Measurements from ENCODE around the gene KHK. TPM values are rescaled to one million over a fixed set of nuclear protein-coding genes. Genes with fewer than 3 reads are reported as not detected.

The KHK gene
- total and polyA plus RNA-seq, 2 experiments from 2014 or later: 0.51 TPM; not detected in 1

GRCh38 chr2:27121906-27122305 is 35.3 kb downstream of the KHK start:
- Histone ChIP-seq H3K9ac (no peak overlapping the region), H3K27me3 (replicated peaks; ENCODE audit: insufficient read depth) (peaks cover 17% of the 10 kb centered on the region), H3K9me3 (ENCODE audit: low read depth) (no peaks in the 10 kb centered on the region), H3K4me1 (ENCODE audit: insufficient read depth) (no peaks in the 10 kb centered on the region), H3K79me2 (ENCODE audit: insufficient read depth) (no peaks in the 10 kb centered on the region), H2AFZ (no peak overlapping the region), H3K9me2 (ENCODE audit: insufficient read depth) (no peaks in the 10 kb centered on the region), H3K4me3 (no peak overlapping the region), H3K36me3 (ENCODE audit: low read depth) (no peaks in the 10 kb centered on the region), H3K4me2 (ENCODE audit: unreplicated experiment) (no peak overlapping the region), H3K27ac (no peak overlapping the region), H3F3A (ENCODE audit: insufficient read depth) (no peaks in the 10 kb centered on the region), H4K20me1 (ENCODE audit: insufficient read depth) (no peaks in the 10 kb centered on the region)
- DNase-seq: no peak
- TF ChIP-seq EZH2 (IDR thresholded peaks at IDR 0.05; ENCODE audit: insufficient read depth, poor library complexity, severe bottlenecking) (no peak), EZH2phosphoT487 (IDR thresholded peaks at IDR 0.05; ENCODE audit: insufficient read depth, low read depth) (no peak)
- in situ Hi-C loops (cut with MboI): no loop called here
- WGBS, 2 experiments (ENCODE audit: low coverage in 1 of 2, low lambda C conversion rate in 2 of 2, missing lambda C conversion rate in 2 of 2): 94 to 95% methylated on average over 2 of the region's 2 CpGs

DNA sequence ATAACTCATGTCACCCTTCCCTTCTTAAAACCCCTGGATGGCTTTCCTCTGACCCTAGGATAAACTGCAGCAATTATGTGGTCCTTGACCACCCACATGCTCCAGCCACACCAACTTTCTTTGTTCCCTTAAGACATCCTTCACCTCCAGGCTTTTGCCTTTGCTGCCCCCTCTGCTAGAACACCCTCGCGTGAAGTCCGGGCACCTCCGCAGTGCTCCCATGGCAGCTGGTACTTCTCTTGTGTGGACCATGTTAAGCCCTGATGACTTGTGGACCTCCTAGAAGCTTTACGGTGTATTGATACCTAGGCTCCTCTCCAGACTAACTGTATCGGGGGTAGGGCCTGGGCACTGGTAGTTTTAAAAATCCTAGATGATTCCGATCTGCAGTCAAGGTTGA is 36.2 kb downstream of the KHK start:
- DNase-seq: no peak
- H3F3A ChIP-seq (ENCODE audit: insufficient read depth): no peaks in the 10 kb centered on the region
- in situ Hi-C loops (cut with MboI): no loop called here
- no peaks in the 10 kb centered on the region for H3K9me3 ChIP-seq (ENCODE audit: low read depth)
- H3K4me1 ChIP-seq (ENCODE audit: insufficient read depth): no peaks in the 10 kb centered on the region
- H3K36me3 ChIP-seq (ENCODE audit: low read depth): no peaks in the 10 kb centered on the region
- no peak overlapping the region for H3K9ac ChIP-seq
- WGBS, 2 experiments (ENCODE audit: low coverage in 1 of 2, low lambda C conversion rate in 2 of 2, missing lambda C conversion rate in 2 of 2): 96 to 99% methylated on average over 6 to 7 of the region's 7 CpGs
- H3K9me2 ChIP-seq (ENCODE audit: insufficient read depth): no peaks in the 10 kb centered on the region
- H2AFZ ChIP-seq: no peak overlapping the region; the same call in 1 of the 2 replicates
- peak overlapping the region; percentile 71; the same call in 1 of the 2 replicates for H3K4me3 ChIP-seq
- H3K79me2 ChIP-seq (ENCODE audit: insufficient read depth): no peaks in the 10 kb centered on the region
- H4K20me1 ChIP-seq (ENCODE audit: insufficient read depth): no peaks in the 10 kb centered on the region
- no peak overlapping the region for H3K27ac ChIP-seq
- TF ChIP-seq EZH2phosphoT487 (IDR thresholded peaks at IDR 0.05; ENCODE audit: insufficient read depth, low read depth): no peak
- TF ChIP-seq EZH2 (IDR thresholded peaks at IDR 0.05; ENCODE audit: insufficient read depth, poor library complexity, severe bottlenecking): no peak
- H3K27me3 ChIP-seq (replicated peaks; ENCODE audit: insufficient read depth): peaks cover 17% of the 10 kb centered on the region
- no peak overlapping the region for H3K4me2 ChIP-seq (ENCODE audit: unreplicated experiment)

- Histone ChIP-seq H2AFZ (peak within 1 kb of the TSS; percentile 84), H3K9me2 (ENCODE audit: insufficient read depth) (no peaks in the 10 kb centered on the region), H3K36me3 (ENCODE audit: low read depth) (no peaks in the 10 kb centered on the region), H3K4me2 (ENCODE audit: unreplicated experiment) (peak within 1 kb of the TSS; percentile 67), H3K27ac (no peak within 1 kb of the TSS), H3K27me3 (replicated peaks; ENCODE audit: insufficient read depth) (peaks cover 17% of the 10 kb centered on the region), H3K9me3 (ENCODE audit: low read depth) (no peaks in the 10 kb centered on the region), H3K9ac (0 out of 2 replicates have a peak within 1 kb of the TSS, but pooled peaks have one; percentile 23), H3K4me1 (ENCODE audit: insufficient read depth) (no peaks in the 10 kb centered on the region), H3K79me2 (ENCODE audit: insufficient read depth) (no peaks in the 10 kb centered on the region), H4K20me1 (ENCODE audit: insufficient read depth) (no peaks in the 10 kb centered on the region), H3F3A (ENCODE audit: insufficient read depth) (no peaks in the 10 kb centered on the region), H3K4me3 (peak within 1 kb of the TSS; percentile 71)
- 9% methylated on average over 26 to 42 of the region's 47 CpGs for WGBS, 2 experiments (ENCODE audit: low coverage in 1 of 2, low lambda C conversion rate in 2 of 2, missing lambda C conversion rate in 2 of 2)
- DNase-seq: peak; percentile 54
- in situ Hi-C loops (cut with MboI): no loop called here
- no peak for TF ChIP-seq EZH2phosphoT487 (IDR thresholded peaks at IDR 0.05; ENCODE audit: insufficient read depth, low read depth)
Observed at GRCh38 chr2:27123302-27124150, 37.0 kb downstream of the KHK start, which contains the start of gene ABHD1. TSS of gene ABHD1 (plus strand) at chr2:27123815. CDS start at chr2:27123949, 134 bp downstream.

GRCh38 chr2:27125104-27125503 is 38.5 kb downstream of the KHK start:
- peaks cover 17% of the 10 kb centered on the region for H3K27me3 ChIP-seq (replicated peaks; ENCODE audit: insufficient read depth)
- DNase-seq: no peak
- H3K4me3 ChIP-seq: no peak overlapping the region
- 89 to 91% methylated on average over 3 of the region's 3 CpGs for WGBS, 2 experiments (ENCODE audit: low coverage in 1 of 2, low lambda C conversion rate in 2 of 2, missing lambda C conversion rate in 2 of 2)
- H3K36me3 ChIP-seq (ENCODE audit: low read depth): no peaks in the 10 kb centered on the region
- H3K79me2 ChIP-seq (ENCODE audit: insufficient read depth): no peaks in the 10 kb centered on the region
- TF ChIP-seq EZH2phosphoT487 (IDR thresholded peaks at IDR 0.05; ENCODE audit: insufficient read depth, low read depth) (no peak), EZH2 (IDR thresholded peaks at IDR 0.05; ENCODE audit: insufficient read depth, poor library complexity, severe bottlenecking) (no peak)
- no peaks in the 10 kb centered on the region for H3F3A ChIP-seq (ENCODE audit: insufficient read depth)
- no peak overlapping the region for H3K4me2 ChIP-seq (ENCODE audit: unreplicated experiment)
- H3K27ac ChIP-seq: no peak overlapping the region
- in situ Hi-C loops (cut with MboI): no loop called here
- no peaks in the 10 kb centered on the region for H3K9me2 ChIP-seq (ENCODE audit: insufficient read depth)
- no peak overlapping the region for H2AFZ ChIP-seq
- no peaks in the 10 kb centered on the region for H3K4me1 ChIP-seq (ENCODE audit: insufficient read depth)
- no peak overlapping the region for H3K9ac ChIP-seq
- H4K20me1 ChIP-seq (ENCODE audit: insufficient read depth): no peaks in the 10 kb centered on the region
- no peaks in the 10 kb centered on the region for H3K9me3 ChIP-seq (ENCODE audit: low read depth)
